ENCODE measurements around the gene TBC1D8B. TPM values are rescaled to one million over a fixed set of nuclear protein-coding genes. Genes with fewer than 3 reads are reported as not detected.

Gene TBC1D8B
- total and polyA plus RNA-seq, 2 of the 8 experiments (the other 6 are each of a cell fraction or from before 2014, with no cell fraction given) = 0.91 to 8.4 TPM

DNA sequence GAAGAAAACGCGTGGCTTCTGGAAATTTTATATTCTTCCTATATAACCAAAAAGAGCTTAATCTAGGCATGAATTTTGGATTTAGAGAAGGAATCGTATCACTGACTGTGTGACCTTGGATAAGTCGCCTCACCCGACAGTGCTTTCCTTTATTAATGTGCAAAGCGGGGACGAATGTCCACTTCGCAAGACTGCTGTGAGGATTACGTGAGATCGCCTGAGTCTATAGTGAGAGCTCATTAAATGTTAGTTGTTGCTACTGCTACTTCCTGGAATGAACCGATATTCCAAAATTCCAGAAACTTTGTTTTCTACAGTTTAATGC, 448 bp upstream of the TBC1D8B start:
- Histone ChIP-seq H3K56ac (replicated peaks; ENCODE audit: insufficient read length, low read depth, low read length) (no peak overlapping the region), H4K91ac (replicated peaks; ENCODE audit: insufficient read length, low read length) (no peak overlapping the region), H3K23me2 (ENCODE audit: low read depth, low read length) (0 out of 2 replicates have a peak, but pooled peaks cover 2% of the 10 kb centered on the region), H3K79me1 (ENCODE audit: low read depth, low read length) (no peaks in the 10 kb centered on the region), H3K79me2 (ENCODE audit: control insufficient read depth in 1 of 2, insufficient read depth in 2 of 2, low read length in 2 of 2) (no peaks in the 10 kb centered on the region), H3K9ac (replicated peaks in 1 of 4; ENCODE audit: extremely low read depth in 1 of 4, low read depth in 3 of 4, low read length in 3 of 4) (peak overlapping the region in 1 of 4 experiments; percentile 28; a peak in 1 of 7 replicates), H3K4me3 (ENCODE audit: extremely low read depth in 1 of 4, insufficient read depth in 2 of 4, low read depth in 3 of 4, low read length in 4 of 4) (peak overlapping the region; percentile 52 to 90 (median 82); a peak in 7 of 8 replicates), H2BK5ac (ENCODE audit: low read depth, low read length) (no peak overlapping the region), H3K27me3 (replicated peaks in 1 of 4; ENCODE audit: control insufficient read depth in 3 of 4, extremely low read depth in 1 of 4, insufficient read depth in 3 of 4, low read length in 3 of 4) (no peaks in the 10 kb centered on the region; a peak in 1 of 7 replicates), H3K14ac (ENCODE audit: insufficient read length) (no peak overlapping the region), H3K9me3 (ENCODE audit: insufficient read depth in 2 of 2, low read depth in 1 of 2, low read length in 1 of 2) (no peaks in the 10 kb centered on the region), H2AFZ (ENCODE audit: low read length) (peak overlapping the region; percentile 62; the same call in 1 of the 2 replicates), H3K4me1 (replicated peaks in 1 of 4; ENCODE audit: control insufficient read depth in 3 of 4, insufficient read depth in 4 of 4, low read length in 3 of 4) (no peaks in the 10 kb centered on the region), H2BK20ac (ENCODE audit: low read length) (no peak overlapping the region), H3K18ac (ENCODE audit: extremely low read depth, low read length) (no peak overlapping the region), H4K5ac (ENCODE audit: insufficient read length, low read depth, low read length) (no peak overlapping the region), H4K20me1 (replicated peaks in 1 of 2; ENCODE audit: control insufficient read depth in 1 of 2, insufficient read depth in 2 of 2, low read length in 2 of 2) (no peaks in the 10 kb centered on the region), H3K4ac (replicated peaks; ENCODE audit: insufficient read length, low read depth, low read length) (no peak overlapping the region), H3K36me3 (ENCODE audit: control insufficient read depth in 2 of 4, insufficient read depth in 4 of 4, low read length in 3 of 4) (no peaks in the 10 kb centered on the region), H2BK120ac (replicated peaks; ENCODE audit: low read depth, low read length) (no peak overlapping the region), H2BK15ac (ENCODE audit: low read length) (no peak overlapping the region), H3K4me2 (ENCODE audit: insufficient read depth in 1 of 2, low read depth in 2 of 2, low read length in 2 of 2) (peak overlapping the region; percentile 75 to 85), H4K8ac (ENCODE audit: extremely low read depth, insufficient read depth, low read length) (no peak overlapping the region), H2BK12ac (ENCODE audit: low read depth, low read length) (no peak overlapping the region), H3K27ac (ENCODE audit: low read depth, low read length) (no peak overlapping the region), H3K23ac (ENCODE audit: insufficient read length) (no peak overlapping the region), H2AK5ac (ENCODE audit: low read depth, low read length) (no peak overlapping the region)
- WGBS, 2 experiments (ENCODE audit: extremely low coverage in 1 of 2, insufficient coverage in 1 of 2, insufficient read length in 1 of 2, insufficient replicate concordance in 2 of 2, low coverage in 1 of 2, low lambda C conversion rate in 2 of 2, missing lambda C conversion rate in 1 of 2) = 7% methylated on average over 9 of the region's 11 CpGs; no CpG with 5 or more reads in 1 of the 2 experiments
- CTCF ChIA-PET (ENCODE audit: partially characterized antibody) = no interaction called here
- POLR2A ChIA-PET (ENCODE audit: partially characterized antibody) = no interaction called here
- FAIRE-seq (no peak), DNase-seq (ENCODE audit: low read depth in 1 of 2, low spot score in 2 of 2) (no peak)
- no peak for TF ChIP-seq MAFK (IDR thresholded peaks at IDR 0.05; ENCODE audit: low read depth, low read length)
- TF ChIP-seq TAF7 (optimal IDR thresholded peaks at IDR 0.05; ENCODE audit: borderline replicate concordance, low read depth, low read length) = no peak
- TF ChIP-seq SP4 (IDR thresholded peaks at IDR 0.05; ENCODE audit: low read length) = no peak
- TF ChIP-seq JUND (IDR thresholded peaks at IDR 0.05; ENCODE audit: low read length) = no peak
- TF ChIP-seq BRCA1 (IDR thresholded peaks at IDR 0.05; ENCODE audit: low read depth, low read length) = no peak
- TF ChIP-seq, protein P1, sequence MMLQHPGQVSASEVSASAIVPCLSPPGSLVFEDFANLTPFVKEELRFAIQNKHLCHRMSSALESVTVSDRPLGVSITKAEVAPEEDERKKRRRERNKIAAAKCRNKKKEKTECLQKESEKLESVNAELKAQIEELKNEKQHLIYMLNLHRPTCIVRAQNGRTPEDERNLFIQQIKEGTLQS (IDR thresholded peaks at IDR 0.05; ENCODE audit: insufficient read depth, low read depth, low read length) = no peak
- TF ChIP-seq, protein P2, sequence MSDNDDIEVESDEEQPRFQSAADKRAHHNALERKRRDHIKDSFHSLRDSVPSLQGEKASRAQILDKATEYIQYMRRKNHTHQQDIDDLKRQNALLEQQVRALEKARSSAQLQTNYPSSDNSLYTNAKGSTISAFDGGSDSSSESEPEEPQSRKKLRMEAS (IDR thresholded peaks at IDR 0.05) = no peak
- TF ChIP-seq EGR1 (IDR thresholded peaks at IDR 0.05; ENCODE audit: borderline replicate concordance, low read depth, low read length) = no peak
- TF ChIP-seq, protein P3, sequence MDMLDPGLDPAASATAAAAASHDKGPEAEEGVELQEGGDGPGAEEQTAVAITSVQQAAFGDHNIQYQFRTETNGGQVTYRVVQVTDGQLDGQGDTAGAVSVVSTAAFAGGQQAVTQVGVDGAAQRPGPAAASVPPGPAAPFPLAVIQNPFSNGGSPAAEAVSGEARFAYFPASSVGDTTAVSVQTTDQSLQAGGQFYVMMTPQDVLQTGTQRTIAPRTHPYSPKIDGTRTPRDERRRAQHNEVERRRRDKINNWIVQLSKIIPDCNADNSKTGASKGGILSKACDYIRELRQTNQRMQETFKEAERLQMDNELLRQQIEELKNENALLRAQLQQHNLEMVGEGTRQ (IDR thresholded peaks at IDR 0.05; ENCODE audit: low read length) = no peak
- TF ChIP-seq SP2 (IDR thresholded peaks at IDR 0.05; ENCODE audit: low read length) = no peak
- no peak for TF ChIP-seq HDAC2 (IDR thresholded peaks at IDR 0.05; ENCODE audit: borderline replicate concordance in 1 of 2, low read depth in 2 of 2, low read length in 2 of 2)
- no peak for TF ChIP-seq GABPA (IDR thresholded peaks at IDR 0.05; ENCODE audit: borderline replicate concordance, insufficient read depth, low read length)
- TF ChIP-seq TCF12 (IDR thresholded peaks at IDR 0.05; ENCODE audit: low read depth, low read length) = no peak

Measured in H1 (cell line).